Testis (tissue), 3 donors: Measurements from ENCODE around the gene GSTCD. TPM values are rescaled to one million over a fixed set of nuclear protein-coding genes. Genes with fewer than 3 reads are reported as not detected.

Experiments
- DNase-seq: peaks from one replicate; pipeline ENCODE4 v3.0.0-alpha.2; 2019
- H3K27ac ChIP-seq, 2 donors: fragments of 200-600 bp; sonication (generic); one replicate each; pipeline ENCODE4 v1.5.1; 2019
- H3K27me3 ChIP-seq: fragments of 200-600 bp; sonication (generic); one replicate; pipeline ENCODE4 v1.5.1; 2019
- H3K36me3 ChIP-seq: fragments of 200-600 bp; sonication (generic); one replicate; pipeline ENCODE4 v1.5.1; 2017; ENCODE audit warnings: low read depth; ENCODE audit errors: missing control alignments
- H3K4me1 ChIP-seq: fragments of 200-600 bp; sonication (generic); one replicate; pipeline ENCODE4 v1.5.1; 2019
- H3K4me3 ChIP-seq, 2 donors: fragments of 200-600 bp; sonication (generic); one replicate each; pipeline ENCODE4 v1.5.1; 2017 to 2019
- H3K9me3 ChIP-seq: fragments of 200-600 bp; sonication (generic); one replicate; pipeline ENCODE4 v1.5.1; 2017
- POLR2A ChIP-seq: fragments of 450-650 bp; IDR thresholded peaks from one replicate; pipeline ENCODE4 v1.6.1; 2017; ENCODE audit warnings: antibody characterized with exemption, mild to moderate bottlenecking, moderate library complexity
- WGBS, 2 donors: methylation state at CpG; one replicate each; pipeline ENCODE4 v1.1.5; 2018; 5-methylcytosine and 5-hydroxymethylcytosine counted together
- intact Hi-C: fragments of 100-400 bp; cut with DNase I; formaldehyde crosslinking; loops from one replicate; pipeline ENCODE4 v1.15.1; 2023; ENCODE audit warnings: low total_unique reads
- polyA plus RNA-seq: library from polyadenylated mRNA; stranded (reverse); fragments of 350-450 nt; fragmentation: Illumina TruSeq; extraction: RNeasy Lipid Tissue Mini Kit (QIAGEN cat#74804); gene quantifications from one replicate; pipeline ENCODE4 v1.2.3, GENCODE V29; 2014; ENCODE audit warnings: low read depth, low replicate concordance; ENCODE audit not compliant: insufficient read depth
- total RNA-seq, 2 donors: library from RNA; depleted of rRNA; stranded (reverse); fragments of >200 nt; gene quantifications; one replicate each; pipeline ENCODE4 v1.2.3, GENCODE V29; 2016
- TF ChIP-seq, protein P1 (sequence below), 3 experiments: fragments of 450-650 bp in 2 of 3; fragments of 200-600 bp in 1 of 3; sonication (generic) in 1 of 3; IDR thresholded peaks; one replicate each; pipeline ENCODE4 v1.5.1; 2016 to 2019; ENCODE audit warnings: antibody characterized with exemption in 3 of 3, mild to moderate bottlenecking in 2 of 3, moderate library complexity in 1 of 3

GSTCD gene
- total and polyA plus RNA-seq, 3 donors from 2014 or later: 18.1 to 36.5 (median 19.3) TPM

- no peak for DNase-seq
- Histone ChIP-seq H3K4me3 (no peak overlapping the region), H3K36me3 (no peaks in the 10 kb centered on the region), H3K4me1 (no peaks in the 10 kb centered on the region), H3K27ac (no peak overlapping the region), H3K27me3 (no peaks in the 10 kb centered on the region), H3K9me3 (no peaks in the 10 kb centered on the region)
- intact Hi-C loops: no loop called here
- TF ChIP-seq, protein P1, sequence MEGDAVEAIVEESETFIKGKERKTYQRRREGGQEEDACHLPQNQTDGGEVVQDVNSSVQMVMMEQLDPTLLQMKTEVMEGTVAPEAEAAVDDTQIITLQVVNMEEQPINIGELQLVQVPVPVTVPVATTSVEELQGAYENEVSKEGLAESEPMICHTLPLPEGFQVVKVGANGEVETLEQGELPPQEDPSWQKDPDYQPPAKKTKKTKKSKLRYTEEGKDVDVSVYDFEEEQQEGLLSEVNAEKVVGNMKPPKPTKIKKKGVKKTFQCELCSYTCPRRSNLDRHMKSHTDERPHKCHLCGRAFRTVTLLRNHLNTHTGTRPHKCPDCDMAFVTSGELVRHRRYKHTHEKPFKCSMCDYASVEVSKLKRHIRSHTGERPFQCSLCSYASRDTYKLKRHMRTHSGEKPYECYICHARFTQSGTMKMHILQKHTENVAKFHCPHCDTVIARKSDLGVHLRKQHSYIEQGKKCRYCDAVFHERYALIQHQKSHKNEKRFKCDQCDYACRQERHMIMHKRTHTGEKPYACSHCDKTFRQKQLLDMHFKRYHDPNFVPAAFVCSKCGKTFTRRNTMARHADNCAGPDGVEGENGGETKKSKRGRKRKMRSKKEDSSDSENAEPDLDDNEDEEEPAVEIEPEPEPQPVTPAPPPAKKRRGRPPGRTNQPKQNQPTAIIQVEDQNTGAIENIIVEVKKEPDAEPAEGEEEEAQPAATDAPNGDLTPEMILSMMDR (IDR thresholded peaks at IDR 0.05): no peak
- 75 to 78% methylated on average over 2 of the region's 2 CpGs for WGBS, 2 donors
Observed at GRCh38 chr4:105741548-105741947, 33.0 kb downstream of the GSTCD start.

DNA sequence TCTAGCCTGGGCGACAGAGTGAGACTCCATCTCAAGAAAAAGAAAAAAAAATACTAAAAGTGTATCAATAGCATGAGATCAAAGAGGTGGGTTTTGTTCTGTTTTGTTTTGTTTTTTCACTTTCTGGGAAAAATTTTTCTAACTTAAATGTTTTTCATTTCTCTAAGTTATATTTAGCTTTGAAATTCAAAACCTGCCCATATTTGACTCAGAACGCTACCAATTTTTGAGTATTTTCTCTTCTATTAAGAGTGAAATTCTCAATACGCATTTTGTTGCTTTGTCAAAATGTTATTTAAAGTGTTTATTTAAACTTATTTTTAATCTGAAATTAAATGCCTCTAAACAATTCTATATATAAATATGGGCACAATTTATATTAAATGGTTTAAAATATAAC, 39.6 kb downstream of the GSTCD start:
- intact Hi-C loops: no loop called here
- 94 to 97% methylated on average over 3 of the region's 3 CpGs for WGBS, 2 donors
- Histone ChIP-seq H3K36me3 (no peaks in the 10 kb centered on the region), H3K27me3 (no peaks in the 10 kb centered on the region), H3K27ac (no peak overlapping the region), H3K9me3 (no peaks in the 10 kb centered on the region), H3K4me3 (no peak overlapping the region), H3K4me1 (no peaks in the 10 kb centered on the region)
- DNase-seq: no peak
- TF ChIP-seq, protein P1 (IDR thresholded peaks at IDR 0.05): no peak
- TF ChIP-seq POLR2A: no peak

GRCh38 chr4:105751718-105752299, 43.2 kb downstream of the GSTCD start:
- no peaks in the 10 kb centered on the region for H3K4me1 ChIP-seq
- H3K9me3 ChIP-seq: no peaks in the 10 kb centered on the region
- no peaks in the 10 kb centered on the region for H3K27me3 ChIP-seq
- H3K36me3 ChIP-seq: no peaks in the 10 kb centered on the region
- no peak overlapping the region for H3K4me3 ChIP-seq
- DNase-seq: no peak
- WGBS, 2 donors: 33 to 38% methylated on average over 2 of the region's 2 CpGs
- TF ChIP-seq, protein P1 (IDR thresholded peaks at IDR 0.05): no peak
- TF ChIP-seq POLR2A: no peak
- H3K27ac ChIP-seq: no peak overlapping the region
- intact Hi-C loops: no loop called here

DNA sequence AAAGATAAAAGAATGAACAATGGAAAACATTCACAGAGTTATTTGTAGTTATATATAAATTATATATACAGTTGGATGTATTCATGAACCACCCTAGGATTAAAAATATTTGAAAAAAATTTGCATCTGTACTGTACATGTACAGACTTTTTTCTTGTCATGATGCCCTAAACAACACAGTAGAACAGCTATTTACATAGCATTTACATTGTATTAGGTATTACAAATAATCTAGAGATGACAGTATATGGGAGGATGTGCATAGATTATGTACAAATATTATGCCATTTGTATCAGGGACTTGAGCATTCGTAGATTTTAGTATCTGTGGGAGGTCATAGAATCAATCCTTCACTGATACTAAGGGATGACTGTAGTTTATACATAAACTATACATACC, 44.8 kb downstream of the GSTCD start:
- H3K27ac ChIP-seq: no peak overlapping the region
- H3K27me3 ChIP-seq: no peaks in the 10 kb centered on the region
- H3K9me3 ChIP-seq: no peaks in the 10 kb centered on the region
- TF ChIP-seq, protein P1 (IDR thresholded peaks at IDR 0.05): no peak
- TF ChIP-seq POLR2A: no peak
- no peak overlapping the region for H3K4me3 ChIP-seq
- no peaks in the 10 kb centered on the region for H3K36me3 ChIP-seq
- 93 to 100% methylated on average over 1 of the region's 1 CpG for WGBS, 2 donors
- no peaks in the 10 kb centered on the region for H3K4me1 ChIP-seq
- intact Hi-C loops: no loop called here
- no peak for DNase-seq

DNA sequence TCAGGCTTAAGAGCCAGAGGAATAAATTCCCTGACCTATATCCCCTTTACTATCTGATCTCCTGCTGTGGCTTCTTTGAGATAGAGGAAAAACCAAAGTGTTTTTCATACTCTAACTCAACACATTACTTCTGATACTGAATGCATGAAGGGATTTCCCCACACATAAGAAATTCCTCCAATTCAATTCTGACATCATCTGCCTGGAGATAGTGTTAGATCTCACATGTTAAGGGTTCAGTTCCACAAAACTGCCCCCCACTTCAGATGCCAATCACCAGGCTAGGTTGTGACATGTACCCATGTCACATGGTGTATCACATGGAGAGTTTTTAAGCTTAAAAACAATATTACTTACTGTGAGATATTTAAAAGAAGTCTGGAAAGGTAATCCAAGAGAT, 46.8 kb downstream of the GSTCD start:
- Histone ChIP-seq H3K9me3 (no peaks in the 10 kb centered on the region), H3K4me3 (no peak overlapping the region), H3K27me3 (no peaks in the 10 kb centered on the region), H3K27ac (no peak overlapping the region), H3K4me1 (no peaks in the 10 kb centered on the region), H3K36me3 (no peaks in the 10 kb centered on the region)
- no peak for DNase-seq
- intact Hi-C loops: no loop called here
- TF ChIP-seq POLR2A: no peak
- TF ChIP-seq, protein P1 (IDR thresholded peaks at IDR 0.05): no peak
